ENCODE measurements around the gene GJD4. TPM values are rescaled to one million over a fixed set of nuclear protein-coding genes. Genes with fewer than 3 reads are reported as not detected.

GJD4 gene
- total RNA-seq, 1 donor: 0.09 TPM

DNA sequence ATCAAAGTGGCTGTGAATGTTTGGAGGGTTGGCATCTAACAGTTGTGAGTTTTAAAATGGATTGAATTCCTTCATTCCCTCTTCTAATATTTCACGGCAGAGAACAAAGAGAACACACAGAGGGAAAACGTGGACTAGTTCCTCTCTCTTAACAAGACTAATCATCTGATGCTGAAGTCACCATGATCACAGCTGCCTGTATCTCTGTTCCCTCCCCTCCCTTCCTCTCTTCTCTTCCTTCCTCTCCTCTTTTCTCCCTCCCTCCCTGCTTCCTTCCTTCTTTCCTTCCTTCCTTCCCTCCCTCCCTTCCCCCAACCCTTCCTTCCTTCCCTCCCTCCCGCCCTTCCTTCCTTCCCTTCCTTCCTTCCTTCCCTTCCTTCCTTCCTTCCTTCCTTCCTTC is 10.0 kb upstream of the GJD4 start:
- no peak for DNase-seq (ENCODE audit: low read depth)
- no peak overlapping the region for H3K4me3 ChIP-seq (ENCODE audit: low read depth, low read length)
- TF ChIP-seq, protein P1, sequence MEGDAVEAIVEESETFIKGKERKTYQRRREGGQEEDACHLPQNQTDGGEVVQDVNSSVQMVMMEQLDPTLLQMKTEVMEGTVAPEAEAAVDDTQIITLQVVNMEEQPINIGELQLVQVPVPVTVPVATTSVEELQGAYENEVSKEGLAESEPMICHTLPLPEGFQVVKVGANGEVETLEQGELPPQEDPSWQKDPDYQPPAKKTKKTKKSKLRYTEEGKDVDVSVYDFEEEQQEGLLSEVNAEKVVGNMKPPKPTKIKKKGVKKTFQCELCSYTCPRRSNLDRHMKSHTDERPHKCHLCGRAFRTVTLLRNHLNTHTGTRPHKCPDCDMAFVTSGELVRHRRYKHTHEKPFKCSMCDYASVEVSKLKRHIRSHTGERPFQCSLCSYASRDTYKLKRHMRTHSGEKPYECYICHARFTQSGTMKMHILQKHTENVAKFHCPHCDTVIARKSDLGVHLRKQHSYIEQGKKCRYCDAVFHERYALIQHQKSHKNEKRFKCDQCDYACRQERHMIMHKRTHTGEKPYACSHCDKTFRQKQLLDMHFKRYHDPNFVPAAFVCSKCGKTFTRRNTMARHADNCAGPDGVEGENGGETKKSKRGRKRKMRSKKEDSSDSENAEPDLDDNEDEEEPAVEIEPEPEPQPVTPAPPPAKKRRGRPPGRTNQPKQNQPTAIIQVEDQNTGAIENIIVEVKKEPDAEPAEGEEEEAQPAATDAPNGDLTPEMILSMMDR (IDR thresholded peaks at IDR 0.05; ENCODE audit: insufficient read depth, low read length): no peak

DNA sequence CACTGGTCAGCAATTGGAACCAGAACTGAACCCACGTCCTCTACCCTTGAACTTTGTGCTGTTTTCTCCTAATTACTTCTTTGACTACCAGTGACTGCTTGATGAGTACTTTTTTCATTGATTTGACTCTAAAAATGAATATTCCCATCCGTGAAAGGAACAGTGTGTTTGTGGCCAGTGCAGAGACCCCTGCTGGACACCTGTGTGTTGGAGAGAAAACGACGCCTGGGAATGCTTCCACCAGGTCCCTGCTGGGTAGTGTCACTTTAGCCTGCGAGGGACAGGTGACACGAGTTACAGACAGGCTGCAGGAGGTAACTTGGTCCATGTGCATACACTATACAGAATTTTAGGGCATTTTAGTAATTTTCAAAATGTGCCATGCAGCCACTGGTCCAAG is 6.8 kb upstream of the GJD4 start:
- no peak for DNase-seq (ENCODE audit: low read depth)

DNA sequence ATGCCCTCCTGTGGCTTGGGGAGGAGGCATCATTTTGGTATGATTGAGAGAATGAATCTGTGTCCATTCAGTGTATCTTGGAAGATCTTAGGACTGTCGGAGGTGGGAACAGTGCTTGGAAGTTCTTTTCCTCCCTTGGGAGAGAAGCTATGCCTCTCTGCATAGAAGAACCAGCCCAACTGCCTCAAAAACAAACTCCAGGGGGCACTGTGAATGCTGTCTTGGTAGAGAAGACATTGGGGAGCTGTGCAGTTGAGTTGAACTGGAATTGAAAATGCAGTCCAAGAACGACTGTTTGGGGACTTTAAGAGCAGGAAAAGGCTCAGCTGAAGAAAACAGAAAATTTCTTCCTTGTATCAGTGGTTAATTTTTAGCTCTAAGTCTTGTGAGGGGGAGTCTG is 4.9 kb upstream of the GJD4 start:
- no peak for DNase-seq (ENCODE audit: low read depth)
- TF ChIP-seq, protein P1 (IDR thresholded peaks at IDR 0.05; ENCODE audit: insufficient read depth, low read length): peak; percentile 30
- H3K4me3 ChIP-seq (ENCODE audit: low read depth, low read length): no peak overlapping the region

More for the DNA sequence above, 6.8 kb upstream of the GJD4 start:
- H3K4me3 ChIP-seq (ENCODE audit: low read depth, low read length): no peak overlapping the region
- TF ChIP-seq, protein P1 (IDR thresholded peaks at IDR 0.05; ENCODE audit: insufficient read depth, low read length): peak; percentile 51

DNA sequence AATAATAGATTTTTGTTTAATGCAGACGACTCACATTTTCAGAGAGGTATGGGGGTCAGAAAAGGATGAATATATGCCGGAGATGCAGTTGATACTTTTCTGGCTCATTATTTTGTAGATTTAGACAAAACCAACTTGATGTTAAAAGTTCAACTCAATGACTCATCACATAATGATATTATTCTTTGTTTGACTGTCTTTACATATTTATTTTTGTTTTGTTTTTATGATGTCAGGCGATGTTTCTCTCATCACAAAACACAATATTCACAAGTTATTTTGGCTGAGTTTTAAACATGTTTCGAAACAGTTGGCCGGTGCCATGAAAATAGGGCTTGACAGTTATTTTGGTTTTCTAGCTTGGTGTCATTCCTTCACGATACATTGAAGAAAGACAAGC is 1.3 kb downstream of the GJD4 start:
- no peak overlapping the region for H3K4me3 ChIP-seq (ENCODE audit: low read depth, low read length)
- TF ChIP-seq, protein P1 (IDR thresholded peaks at IDR 0.05; ENCODE audit: insufficient read depth, low read length): no peak
- DNase-seq (ENCODE audit: low read depth): peak; percentile 59

DNA sequence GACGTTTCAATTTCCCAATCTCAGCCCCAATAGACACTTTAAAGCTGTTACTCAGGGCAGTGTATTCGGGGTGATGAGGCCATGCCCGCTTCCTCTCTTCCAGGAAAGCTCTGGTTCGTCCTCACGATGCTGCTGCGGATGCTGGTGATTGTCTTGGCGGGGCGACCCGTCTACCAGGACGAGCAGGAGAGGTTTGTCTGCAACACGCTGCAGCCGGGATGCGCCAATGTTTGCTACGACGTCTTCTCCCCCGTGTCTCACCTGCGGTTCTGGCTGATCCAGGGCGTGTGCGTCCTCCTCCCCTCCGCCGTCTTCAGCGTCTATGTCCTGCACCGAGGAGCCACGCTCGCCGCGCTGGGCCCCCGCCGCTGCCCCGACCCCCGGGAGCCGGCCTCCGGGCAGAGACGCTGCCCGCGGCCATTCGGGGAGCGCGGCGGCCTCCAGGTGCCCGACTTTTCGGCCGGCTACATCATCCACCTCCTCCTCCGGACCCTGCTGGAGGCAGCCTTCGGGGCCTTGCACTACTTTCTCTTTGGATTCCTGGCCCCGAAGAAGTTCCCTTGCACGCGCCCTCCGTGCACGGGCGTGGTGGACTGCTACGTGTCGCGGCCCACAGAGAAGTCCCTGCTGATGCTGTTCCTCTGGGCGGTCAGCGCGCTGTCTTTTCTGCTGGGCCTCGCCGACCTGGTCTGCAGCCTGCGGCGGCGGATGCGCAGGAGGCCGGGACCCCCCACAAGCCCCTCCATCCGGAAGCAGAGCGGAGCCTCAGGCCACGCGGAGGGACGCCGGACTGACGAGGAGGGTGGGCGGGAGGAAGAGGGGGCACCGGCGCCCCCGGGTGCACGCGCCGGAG is 2.6 kb downstream of the GJD4 start:
- peak; percentile 10 for DNase-seq (ENCODE audit: low read depth)
- peak overlapping the region; percentile 49 for H3K4me3 ChIP-seq (ENCODE audit: low read depth, low read length)
- TF ChIP-seq, protein P1 (IDR thresholded peaks at IDR 0.05; ENCODE audit: insufficient read depth, low read length): no peak

DNA sequence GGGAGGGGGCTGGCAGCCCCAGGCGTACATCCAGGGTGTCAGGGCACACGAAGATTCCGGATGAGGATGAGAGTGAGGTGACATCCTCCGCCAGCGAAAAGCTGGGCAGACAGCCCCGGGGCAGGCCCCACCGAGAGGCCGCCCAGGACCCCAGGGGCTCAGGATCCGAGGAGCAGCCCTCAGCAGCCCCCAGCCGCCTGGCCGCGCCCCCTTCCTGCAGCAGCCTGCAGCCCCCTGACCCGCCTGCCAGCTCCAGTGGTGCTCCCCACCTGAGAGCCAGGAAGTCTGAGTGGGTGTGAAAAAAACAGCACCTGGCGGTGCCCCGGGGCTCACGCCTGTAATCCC is 3.2 kb downstream of the GJD4 start:
- no peak overlapping the region for H3K4me3 ChIP-seq (ENCODE audit: low read depth, low read length)
- no peak for DNase-seq (ENCODE audit: low read depth)
- TF ChIP-seq, protein P1 (IDR thresholded peaks at IDR 0.05; ENCODE audit: insufficient read depth, low read length): no peak
